H1 (cell line): ENCODE results near the gene PTTG1IP. TPM values are rescaled to one million over a fixed set of nuclear protein-coding genes. Genes with fewer than 3 reads are reported as not detected.
"Not testable (repeated sequence)": the region's sequence is repeated elsewhere in the genome, so short reads cannot be mapped to it uniquely, and the experiment has no call there.

Source experiments
- CTCF ChIA-PET: fragments of 300-600 bp; sonication (Branson Sonifier 250); formaldehyde crosslinking; loops from one replicate; lab custom pipeline; 2021; ENCODE audit not compliant: partially characterized antibody; lab: Charles Lee
- POLR2A ChIA-PET: fragments of 300-600 bp; sonication (Branson Sonifier 250); formaldehyde crosslinking; loops from one replicate; lab custom pipeline; 2021; ENCODE audit warnings: inconsistent platforms; ENCODE audit not compliant: partially characterized antibody; lab: Charles Lee
- DNase-seq, 2 experiments: peaks; one replicate each; pipeline versions ENCODE4 v3.0.0 to v3.0.0-alpha.2; 2010 to 2022; ENCODE audit warnings: low spot score in 2 of 2, low read depth in 1 of 2, mixed read lengths in 1 of 2
- FAIRE-seq: peaks from 2 replicates; lab custom pipeline; 2011; peaks lifted over from hg19 to GRCh38; lab: Jason Lieb, UNC
- H2AFZ ChIP-seq: 2 replicates; pipeline ENCODE4 v1.8.1; 2012; ENCODE audit warnings: low read length, inconsistent platforms
- H2AK5ac ChIP-seq: 2 replicates; pipeline ENCODE4 v1.6.1; 2013; ENCODE audit warnings: low read depth, low read length
- H2BK120ac ChIP-seq: replicated peaks from 2 replicates; pipeline ENCODE3; 2013; ENCODE audit warnings: low read depth, low read length, inconsistent platforms
- H2BK12ac ChIP-seq: 2 replicates; pipeline ENCODE4 v1.6.1; 2013; ENCODE audit warnings: low read depth, low read length
- H2BK15ac ChIP-seq: 2 replicates; pipeline ENCODE4 v1.6.1; 2013; ENCODE audit warnings: low read length
- H2BK20ac ChIP-seq: 2 replicates; pipeline ENCODE4 v1.6.1; 2013; ENCODE audit warnings: low read length
- H2BK5ac ChIP-seq: 2 replicates; pipeline ENCODE4 v1.6.1; 2013; ENCODE audit warnings: low read depth, low read length
- H3K14ac ChIP-seq: 2 replicates; pipeline ENCODE4 v1.6.1; 2013; ENCODE audit warnings: inconsistent platforms; ENCODE audit not compliant: insufficient read length
- H3K18ac ChIP-seq: 2 replicates; pipeline ENCODE4 v1.6.1; 2013; ENCODE audit warnings: low read length; ENCODE audit errors: extremely low read depth
- H3K23ac ChIP-seq: 2 replicates; pipeline ENCODE4 v1.6.1; 2013; ENCODE audit warnings: inconsistent platforms; ENCODE audit not compliant: insufficient read length
- H3K23me2 ChIP-seq: 2 replicates; pipeline ENCODE4 v1.6.1; 2013; ENCODE audit warnings: low read depth, low read length
- H3K27ac ChIP-seq: 2 replicates; pipeline ENCODE4 v1.6.1; 2011; ENCODE audit warnings: low read depth, low read length, inconsistent platforms
- H3K27me3 ChIP-seq, 4 experiments: replicated peaks in 1 of 4; 1 replicate in 1 of 4; 2 replicates in 3 of 4; pipeline versions ENCODE4 v1.6.1 to v1.8.1; 2011 to 2013; ENCODE audit warnings: low read length in 3 of 4, mild to moderate bottlenecking in 3 of 4, inconsistent platforms in 2 of 4, mixed read lengths in 2 of 4, moderate library complexity in 1 of 4; ENCODE audit not compliant: control insufficient read depth in 3 of 4, insufficient read depth in 3 of 4; ENCODE audit errors: extremely low read depth in 1 of 4
- H3K36me3 ChIP-seq, 4 experiments: 2 replicates each; pipeline versions ENCODE4 v1.6.1 to v1.8.1; 2011 to 2013; ENCODE audit warnings: mild to moderate bottlenecking in 4 of 4, low read length in 3 of 4, moderate library complexity in 2 of 4, control low read depth in 1 of 4, inconsistent platforms in 1 of 4; ENCODE audit not compliant: insufficient read depth in 4 of 4, control insufficient read depth in 2 of 4
- H3K4ac ChIP-seq: replicated peaks from 2 replicates; pipeline ENCODE3; 2013; ENCODE audit warnings: low read length, low read depth, mixed read lengths, inconsistent platforms; ENCODE audit not compliant: insufficient read length
- H3K4me1 ChIP-seq, 4 experiments: replicated peaks in 1 of 4; 1 replicate in 1 of 4; 2 replicates in 3 of 4; pipeline versions ENCODE4 v1.6.1 to v1.8.1; 2011 to 2013; ENCODE audit warnings: low read length in 3 of 4, inconsistent platforms in 2 of 4, mixed read lengths in 1 of 4; ENCODE audit not compliant: insufficient read depth in 4 of 4, control insufficient read depth in 3 of 4
- H3K4me2 ChIP-seq, 2 experiments: 2 replicates each; pipeline versions ENCODE4 v1.6.1 to v1.8.1; 2011 to 2013; ENCODE audit warnings: low read depth in 2 of 2, low read length in 2 of 2, control low read depth in 1 of 2, inconsistent platforms in 1 of 2, mild to moderate bottlenecking in 1 of 2; ENCODE audit not compliant: insufficient read depth in 1 of 2
- H3K4me3 ChIP-seq, 4 experiments: fragments of 200-600, 300-600 bp in 1 of 4; sonication (generic), shearing (Covaris generic), sonication (Bioruptor Twin) in 1 of 4; 2 replicates each; pipeline versions ENCODE4 v1.5.1 to v1.8.1; 2011 to 2016; ENCODE audit warnings: low read length in 4 of 4, low read depth in 3 of 4, control low read depth in 2 of 4, inconsistent platforms in 2 of 4, mild to moderate bottlenecking in 2 of 4, mixed read lengths in 1 of 4, moderate library complexity in 1 of 4; ENCODE audit not compliant: insufficient read depth in 2 of 4; ENCODE audit errors: extremely low read depth in 1 of 4
- H3K56ac ChIP-seq: replicated peaks from 2 replicates; pipeline ENCODE3; 2013; ENCODE audit warnings: low read depth, mild to moderate bottlenecking, mixed read lengths, low read length, inconsistent platforms; ENCODE audit not compliant: insufficient read length
- H3K79me1 ChIP-seq: 2 replicates; pipeline ENCODE4 v1.6.1; 2013; ENCODE audit warnings: low read depth, low read length, control low read depth
- H3K79me2 ChIP-seq, 2 experiments: 2 replicates each; pipeline versions ENCODE4 v1.6.1 to v1.8.1; 2012 to 2013; ENCODE audit warnings: low read length in 2 of 2, mild to moderate bottlenecking in 2 of 2, inconsistent platforms in 1 of 2; ENCODE audit not compliant: insufficient read depth in 2 of 2, control insufficient read depth in 1 of 2
- H3K9ac ChIP-seq, 4 experiments: replicated peaks in 1 of 4; 1 replicate in 1 of 4; 2 replicates in 3 of 4; pipeline versions ENCODE4 v1.6.1 to v1.8.1; 2011 to 2013; ENCODE audit warnings: low read depth in 3 of 4, low read length in 3 of 4, control low read depth in 2 of 4, mild to moderate bottlenecking in 2 of 4, moderate library complexity in 2 of 4, inconsistent platforms in 1 of 4; ENCODE audit errors: extremely low read depth in 1 of 4
- H3K9me3 ChIP-seq, 2 experiments: 2 replicates each; pipeline versions ENCODE4 v1.6.1 to v1.8.1; 2012 to 2013; ENCODE audit warnings: mild to moderate bottlenecking in 2 of 2, moderate library complexity in 2 of 2, control low read depth in 1 of 2, inconsistent platforms in 1 of 2, low read depth in 1 of 2, low read length in 1 of 2, mixed read lengths in 1 of 2; ENCODE audit not compliant: insufficient read depth in 2 of 2
- H4K20me1 ChIP-seq, 2 experiments: replicated peaks in 1 of 2; 2 replicates each; pipeline versions ENCODE3 to v1.8.1; 2011 to 2013; ENCODE audit warnings: inconsistent platforms in 2 of 2, low read length in 2 of 2, mild to moderate bottlenecking in 1 of 2; ENCODE audit not compliant: insufficient read depth in 2 of 2, control insufficient read depth in 1 of 2
- H4K5ac ChIP-seq: 2 replicates; pipeline ENCODE4 v1.6.1; 2013; ENCODE audit warnings: low read length, low read depth, mixed read lengths, inconsistent platforms; ENCODE audit not compliant: insufficient read length
- H4K8ac ChIP-seq: 2 replicates; pipeline ENCODE4 v1.8.0; 2013; ENCODE audit warnings: mild to moderate bottlenecking, moderate library complexity, low read length, inconsistent platforms; ENCODE audit not compliant: insufficient read depth; ENCODE audit errors: extremely low read depth
- H4K91ac ChIP-seq: replicated peaks from 2 replicates; pipeline ENCODE3; 2013; ENCODE audit warnings: low read length, mixed read lengths, inconsistent platforms; ENCODE audit not compliant: insufficient read length
- BACH1 ChIP-seq: IDR thresholded peaks from 2 replicates; pipeline ENCODE4 v1.6.1; 2012; ENCODE audit warnings: low read length, improper control_type of control experiment
- BRCA1 ChIP-seq: IDR thresholded peaks from 2 replicates; pipeline ENCODE4 v1.6.1; 2012; ENCODE audit warnings: low read depth, low read length, improper control_type of control experiment
- FOSL1 ChIP-seq: IDR thresholded peaks from 2 replicates; pipeline ENCODE4 v1.6.1; 2011; ENCODE audit warnings: mild to moderate bottlenecking, low read depth, low read length, moderate library complexity; ENCODE audit not compliant: insufficient read depth
- KDM4A ChIP-seq: IDR thresholded peaks from one replicate; pipeline ENCODE4 v1.7.1; 2012; ENCODE audit warnings: low read depth, mild to moderate bottlenecking, moderate library complexity, low read length, inconsistent platforms; ENCODE audit not compliant: severe bottlenecking
- POLR2AphosphoS5 ChIP-seq: IDR thresholded peaks from 2 replicates; pipeline ENCODE4 v1.6.1; 2011; ENCODE audit warnings: low read depth, low read length
- WGBS, 2 experiments: shearing (Covaris generic) in 1 of 2; methylation state at CpG; one replicate each; pipeline versions ENCODE4 v1.1.6 to v1.1.7; 2013 to 2015; ENCODE audit warnings: low lambda C conversion rate in 2 of 2, mixed read lengths in 2 of 2, inconsistent platforms in 1 of 2, low coverage in 1 of 2, missing lambda C conversion rate in 1 of 2; ENCODE audit not compliant: insufficient replicate concordance in 2 of 2, insufficient coverage in 1 of 2, insufficient read length in 1 of 2; ENCODE audit errors: extremely low coverage in 1 of 2, missing lambda C conversion rate in 1 of 2; 5-methylcytosine and 5-hydroxymethylcytosine counted together
- polyA plus RNA-seq, 7 experiments: library from polyadenylated mRNA; depleted of rRNA in 3 of 7; stranded (reverse) in 5 of 7; unstranded in 2 of 7; fragments of >200 nt in 5 of 7; fragments of 200-250 nt in 2 of 7; gene quantifications; 1 replicate in 5 of 7; 2 replicates in 1 of 7; 4 replicates in 1 of 7; pipeline versions ENCODE4 v1.2.1 to v1.2.3, GENCODE V29; 2011 to 2013; ENCODE audit warnings: missing spikeins in 2 of 7, mixed read lengths in 2 of 7
- total RNA-seq: library from RNA; stranded (reverse); fragmentation: NEBNext Ultra II Directional; extraction: Animal tissue kit (Norgen Biotek cat#: 25700); gene quantifications from 2 replicates; pipeline ENCODE4 v1.2.1, GENCODE V29; 2021
- TF ChIP-seq, protein P1 (sequence below), 3 experiments: IDR thresholded peaks; 1 replicate in 2 of 3; 2 replicates in 1 of 3; pipeline versions ENCODE4 v1.5.1 to v1.6.1; 2011; ENCODE audit warnings: low read length in 3 of 3, mild to moderate bottlenecking in 3 of 3, inconsistent platforms in 2 of 3, low read depth in 1 of 3, moderate library complexity in 1 of 3; ENCODE audit not compliant: insufficient read depth in 1 of 3; ENCODE audit errors: control extremely low read depth in 1 of 3

Gene PTTG1IP
- total and polyA plus RNA-seq, 2 of the 8 experiments (the other 6 are each of a cell fraction or from before 2014, with no cell fraction given), result 90.8 to 130 TPM

DNA sequence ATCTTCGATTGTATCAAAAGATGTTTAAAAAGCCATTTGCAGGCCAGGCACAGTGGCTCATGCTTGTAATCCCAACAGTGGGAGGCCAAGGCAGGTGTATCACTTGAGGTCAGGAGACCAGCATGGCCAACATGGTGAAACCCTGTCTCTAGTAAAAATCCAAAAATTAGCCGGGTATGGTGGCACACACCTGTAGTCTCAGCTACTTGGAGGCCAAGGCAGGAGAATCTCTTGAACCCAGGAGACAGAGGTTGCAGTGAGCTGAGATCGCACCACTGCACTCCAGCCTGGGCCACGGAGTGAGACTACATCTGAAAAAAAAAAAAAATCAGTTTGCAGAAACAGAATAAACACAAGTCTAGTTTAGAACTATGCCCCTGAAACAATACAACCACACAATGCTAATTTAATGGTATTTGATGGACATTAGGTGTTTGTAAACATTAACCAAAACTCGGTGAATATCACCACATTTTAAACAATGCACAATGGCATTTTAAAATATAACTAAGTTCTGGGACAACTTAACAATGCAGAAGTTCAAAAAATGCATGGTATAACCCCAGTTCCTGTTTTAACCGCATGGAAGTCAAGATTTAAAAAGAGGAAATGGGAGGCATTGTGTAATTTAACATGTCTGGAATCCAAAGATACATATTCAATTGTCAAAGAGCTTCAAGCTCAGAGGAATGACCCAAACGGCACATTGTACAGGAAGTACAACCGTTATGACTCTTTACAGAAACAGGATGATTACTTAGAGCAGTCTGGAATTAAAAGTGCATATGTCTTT lies 7.1 kb upstream of the PTTG1IP start (continued):
- TF ChIP-seq, protein P1, sequence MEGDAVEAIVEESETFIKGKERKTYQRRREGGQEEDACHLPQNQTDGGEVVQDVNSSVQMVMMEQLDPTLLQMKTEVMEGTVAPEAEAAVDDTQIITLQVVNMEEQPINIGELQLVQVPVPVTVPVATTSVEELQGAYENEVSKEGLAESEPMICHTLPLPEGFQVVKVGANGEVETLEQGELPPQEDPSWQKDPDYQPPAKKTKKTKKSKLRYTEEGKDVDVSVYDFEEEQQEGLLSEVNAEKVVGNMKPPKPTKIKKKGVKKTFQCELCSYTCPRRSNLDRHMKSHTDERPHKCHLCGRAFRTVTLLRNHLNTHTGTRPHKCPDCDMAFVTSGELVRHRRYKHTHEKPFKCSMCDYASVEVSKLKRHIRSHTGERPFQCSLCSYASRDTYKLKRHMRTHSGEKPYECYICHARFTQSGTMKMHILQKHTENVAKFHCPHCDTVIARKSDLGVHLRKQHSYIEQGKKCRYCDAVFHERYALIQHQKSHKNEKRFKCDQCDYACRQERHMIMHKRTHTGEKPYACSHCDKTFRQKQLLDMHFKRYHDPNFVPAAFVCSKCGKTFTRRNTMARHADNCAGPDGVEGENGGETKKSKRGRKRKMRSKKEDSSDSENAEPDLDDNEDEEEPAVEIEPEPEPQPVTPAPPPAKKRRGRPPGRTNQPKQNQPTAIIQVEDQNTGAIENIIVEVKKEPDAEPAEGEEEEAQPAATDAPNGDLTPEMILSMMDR (IDR thresholded peaks at IDR 0.05; ENCODE audit: control extremely low read depth in 1 of 3, insufficient read depth in 1 of 3, low read depth in 1 of 3, low read length in 3 of 3), result no peak
- TF ChIP-seq KDM4A (no peak), BACH1 (no peak), BRCA1 (no peak), POLR2AphosphoS5 (no peak), FOSL1 (no peak)

- not testable (repeated sequence) for H3K56ac ChIP-seq, H4K5ac ChIP-seq, H2AK5ac ChIP-seq, H4K8ac ChIP-seq, H3K9ac ChIP-seq, H4K91ac ChIP-seq, H3K4me2 ChIP-seq, H3K4me3 ChIP-seq, H3K36me3 ChIP-seq, H3K79me1 ChIP-seq, H3K4ac ChIP-seq, H2BK20ac ChIP-seq, H2AFZ ChIP-seq, DNase-seq, H2BK5ac ChIP-seq, H3K27ac ChIP-seq, H3K4me1 ChIP-seq, H3K18ac ChIP-seq, H2BK15ac ChIP-seq, FAIRE-seq, H3K23ac ChIP-seq, H2BK12ac ChIP-seq, H3K14ac ChIP-seq, H3K9me3 ChIP-seq, H3K79me2 ChIP-seq, H3K23me2 ChIP-seq, H4K20me1 ChIP-seq, H2BK120ac ChIP-seq
- POLR2A ChIA-PET, result interaction anchor here (0.9 kb wide), 1 partner anchor 69 kb away, joined by 3 read pairs; no protein-coding TSS in a partner anchor
- WGBS, 2 experiments, result 94% methylated on average over 8 of the region's 8 CpGs; no CpG with 5 or more reads in 1 of the 2 experiments
- CTCF ChIA-PET, result interaction anchor here (0.7 kb wide), 2 partner anchors 14 to 99 kb away, joined by 3 read pairs; no protein-coding TSS in a partner anchor
- H3K27me3 ChIP-seq, result peaks cover 0 to 19% (median 13%) of the 10 kb centered on the region in 4 experiments; a peak in 5 of 7 replicates
Measured at GRCh38 chr21:44879238-44879637, 5.7 kb upstream of the PTTG1IP start.
